Peyer's patch (tissue), 4 donors: Measurements from ENCODE around the gene ARHGAP31.

Experiments used
- POLR2A ChIP-seq, 2 donors: fragments of 450-650 bp; IDR thresholded peaks; one replicate each; pipeline ENCODE4 v1.5.1; 2017; ENCODE audit warnings: antibody characterized with exemption in 2 of 2, mild to moderate bottlenecking in 2 of 2, moderate library complexity in 2 of 2
- TF ChIP-seq, protein P1 (sequence below), 6 experiments: fragments of 450-650 bp in 4 of 6; fragments of 200-600 bp in 2 of 6; sonication (generic) in 1 of 6; IDR thresholded peaks; one replicate each; pipeline ENCODE4 v1.5.1; 2017 to 2019; ENCODE audit warnings: antibody characterized with exemption in 6 of 6, mild to moderate bottlenecking in 3 of 6, moderate library complexity in 1 of 6

- TF ChIP-seq, protein P1, sequence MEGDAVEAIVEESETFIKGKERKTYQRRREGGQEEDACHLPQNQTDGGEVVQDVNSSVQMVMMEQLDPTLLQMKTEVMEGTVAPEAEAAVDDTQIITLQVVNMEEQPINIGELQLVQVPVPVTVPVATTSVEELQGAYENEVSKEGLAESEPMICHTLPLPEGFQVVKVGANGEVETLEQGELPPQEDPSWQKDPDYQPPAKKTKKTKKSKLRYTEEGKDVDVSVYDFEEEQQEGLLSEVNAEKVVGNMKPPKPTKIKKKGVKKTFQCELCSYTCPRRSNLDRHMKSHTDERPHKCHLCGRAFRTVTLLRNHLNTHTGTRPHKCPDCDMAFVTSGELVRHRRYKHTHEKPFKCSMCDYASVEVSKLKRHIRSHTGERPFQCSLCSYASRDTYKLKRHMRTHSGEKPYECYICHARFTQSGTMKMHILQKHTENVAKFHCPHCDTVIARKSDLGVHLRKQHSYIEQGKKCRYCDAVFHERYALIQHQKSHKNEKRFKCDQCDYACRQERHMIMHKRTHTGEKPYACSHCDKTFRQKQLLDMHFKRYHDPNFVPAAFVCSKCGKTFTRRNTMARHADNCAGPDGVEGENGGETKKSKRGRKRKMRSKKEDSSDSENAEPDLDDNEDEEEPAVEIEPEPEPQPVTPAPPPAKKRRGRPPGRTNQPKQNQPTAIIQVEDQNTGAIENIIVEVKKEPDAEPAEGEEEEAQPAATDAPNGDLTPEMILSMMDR (IDR thresholded peaks at IDR 0.05) = no peak
- TF ChIP-seq POLR2A (IDR thresholded peaks at IDR 0.05) = no peak
These were observed 114.2 kb downstream of the ARHGAP31 start for GRCh38 chr3:119408243-119408950.
